K562 (cell line): ENCODE measurements around the gene CDH18. TPM values are rescaled to one million over a fixed set of nuclear protein-coding genes. Genes with fewer than 3 reads are reported as not detected.

Experiments
- ATAC-seq: fragments of 200-7000 bp; cut with Tn5 transposase; 3 replicates; pipeline ENCODE4 v1.9.1; 2020; ENCODE audit warnings: moderate library complexity
- BruUV-seq: library from RNA; stranded (reverse); fragments of 400-500 nt; replicated peaks from 2 replicates; lab custom pipeline; 2021; lab: Mats Ljungman, UMichigan
- CTCF ChIA-PET: fragments of 300-600 bp; formaldehyde crosslinking; extraction: SDS; loops from one replicate; lab custom pipeline; 2021; ENCODE audit warnings: low intra/inter-chr PET ratio; lab: Yijun Ruan, JAX
- POLR2A ChIA-PET: fragments of 300-600, 350-650 bp; sonication (Branson Sonifier 250); formaldehyde crosslinking; extraction: SDS; loops from one replicate; lab custom pipeline; 2021; ENCODE audit warnings: antibody characterized with exemption, inconsistent platforms; lab: Yijun Ruan, JAX
- DNase-seq, 4 experiments: peaks; one replicate each; pipeline versions ENCODE4 v3.0.0 to v3.0.0-alpha.2; 2011 to 2018; ENCODE audit warnings: low spot score in 3 of 4, mixed read lengths in 3 of 4; ENCODE audit errors: extremely low read depth in 1 of 4
- FAIRE-seq: peaks from 2 replicates; lab custom pipeline; 2011; peaks lifted over from hg19 to GRCh38; lab: Jason Lieb, UNC
- H2AFZ ChIP-seq: 2 replicates; pipeline ENCODE4 v1.6.0; 2011; ENCODE audit warnings: low read depth, low read length, control low read depth, inconsistent platforms
- H3K27ac ChIP-seq: fragments of 200-600 bp; 3 replicates; pipeline ENCODE4 v1.8.0; 2011; ENCODE audit warnings: low read depth, mild to moderate bottlenecking, control low read depth, inconsistent platforms, low read length, moderate library complexity, mixed read lengths; ENCODE audit errors: extremely low read depth
- H3K27me3 ChIP-seq, 2 experiments: fragments of 300-600 bp in 1 of 2; 2 replicates in 1 of 2; 3 replicates in 1 of 2; pipeline versions ENCODE4 v1.6.0 to v1.8.0; 2011; ENCODE audit warnings: inconsistent platforms in 2 of 2, low read length in 2 of 2, mild to moderate bottlenecking in 1 of 2, mixed read lengths in 1 of 2, moderate library complexity in 1 of 2; ENCODE audit not compliant: control insufficient read depth in 2 of 2, insufficient read depth in 2 of 2
- H3K36me3 ChIP-seq: fragments of 300-600 bp; 3 replicates; pipeline ENCODE4 v1.8.0; 2011; ENCODE audit warnings: mild to moderate bottlenecking, low read length, inconsistent platforms; ENCODE audit not compliant: control insufficient read depth, insufficient read depth
- H3K4me1 ChIP-seq, 2 experiments: fragments of 200-600 bp in 1 of 2; replicated peaks in 1 of 2; 2 replicates in 1 of 2; 3 replicates in 1 of 2; pipeline versions ENCODE4 v1.5.1 to v1.8.0; 2011; ENCODE audit warnings: inconsistent platforms in 2 of 2, low read length in 2 of 2, mild to moderate bottlenecking in 1 of 2, mixed read lengths in 1 of 2, moderate library complexity in 1 of 2; ENCODE audit not compliant: control insufficient read depth in 2 of 2, insufficient read depth in 2 of 2
- H3K4me2 ChIP-seq: 2 replicates; pipeline ENCODE4 v1.6.1; 2011; ENCODE audit warnings: low read length, control low read depth, inconsistent platforms, mixed read lengths; ENCODE audit not compliant: insufficient read depth
- H3K4me3 ChIP-seq: fragments of 200-600 bp; sonication (generic), shearing (Covaris generic); 2 replicates; pipeline ENCODE4 v1.5.1; 2016; ENCODE audit warnings: control low read depth, inconsistent platforms
- H3K79me2 ChIP-seq: fragments of 200-600 bp; 3 replicates; pipeline ENCODE4 v1.8.0; 2011; ENCODE audit warnings: low read length, inconsistent platforms; ENCODE audit not compliant: control insufficient read depth, insufficient read depth
- H3K9ac ChIP-seq, 2 experiments: 2 replicates each; pipeline versions ENCODE4 v1.6.0 to v1.6.1; 2011; ENCODE audit warnings: low read depth in 2 of 2, low read length in 2 of 2, control low read depth in 1 of 2, inconsistent platforms in 1 of 2, mild to moderate bottlenecking in 1 of 2, mixed read lengths in 1 of 2; ENCODE audit not compliant: insufficient read depth in 1 of 2
- H3K9me1 ChIP-seq: one replicate; pipeline ENCODE4 v1.6.0; 2011; ENCODE audit warnings: inconsistent platforms, mild to moderate bottlenecking, low read length, moderate library complexity; ENCODE audit not compliant: control insufficient read depth, insufficient read depth
- H3K9me3 ChIP-seq: replicated peaks from 2 replicates; pipeline ENCODE4 v1.5.1; 2011; ENCODE audit warnings: low read depth, low read length, inconsistent platforms; ENCODE audit not compliant: control insufficient read depth, insufficient read depth
- H4K20me1 ChIP-seq: replicated peaks from 2 replicates; pipeline ENCODE4 v1.6.1; 2011; ENCODE audit warnings: low read length, inconsistent platforms, mixed read lengths; ENCODE audit not compliant: control insufficient read depth, insufficient read depth
- BCL6 ChIP-seq: fragments of 250-450 bp; sonication (Bioruptor Pico); IDR thresholded peaks from 2 replicates; pipeline ENCODE4 v1.4.0; 2020
- BRF2 ChIP-seq: IDR thresholded peaks from 3 replicates; pipeline ENCODE4 v1.6.1; 2011; ENCODE audit warnings: borderline replicate concordance, mild to moderate bottlenecking; ENCODE audit not compliant: insufficient read length, insufficient read depth
- CBFB ChIP-seq: sonication (generic); formaldehyde crosslinking; IDR thresholded peaks from 2 replicates; pipeline ENCODE4 v1.4.0; 2020; ENCODE audit warnings: mild to moderate bottlenecking, missing genetic modification reagents
- CC2D1A ChIP-seq: fragments of 450-650 bp; IDR thresholded peaks from 2 replicates; pipeline ENCODE4 v1.6.1; 2017; ENCODE audit warnings: mild to moderate bottlenecking
- CEBPB ChIP-seq: fragments of 450-650 bp; IDR thresholded peaks from 2 replicates; pipeline ENCODE4 v1.6.1; 2016; ENCODE audit warnings: missing genetic modification characterization, missing compliant biosample characterization
- NKRF ChIP-seq: fragments of 450-650 bp; IDR thresholded peaks from 2 replicates; pipeline ENCODE4 v1.6.1; 2016; ENCODE audit warnings: borderline replicate concordance
- SOX6 ChIP-seq: fragments of 450-650 bp; IDR thresholded peaks from 2 replicates; pipeline ENCODE4 v1.6.1; 2014; ENCODE audit warnings: mild to moderate bottlenecking
- STAT5A ChIP-seq: IDR thresholded peaks from 2 replicates; pipeline ENCODE4 v1.6.1; 2012; ENCODE audit warnings: low read length, inconsistent platforms, borderline replicate concordance
- TAF9B ChIP-seq: fragments of 450-650 bp; IDR thresholded peaks from 2 replicates; pipeline ENCODE4 v1.6.1; 2018; ENCODE audit warnings: mild to moderate bottlenecking; ENCODE audit not compliant: partially characterized antibody
- TCFL5 ChIP-seq: fragments of 250-450 bp; sonication (Bioruptor Pico); conservative IDR thresholded peaks from 2 replicates; pipeline ENCODE4 v1.6.1; 2021; ENCODE audit warnings: mild to moderate bottlenecking, moderate library complexity, matching md5 sums
- TFAM ChIP-seq: fragments of 250-450 bp; sonication (Bioruptor Pico); conservative IDR thresholded peaks from 2 replicates; pipeline ENCODE4 v1.5.0; 2021; ENCODE audit warnings: mild to moderate bottlenecking, moderate library complexity
- ZBED1 ChIP-seq: IDR thresholded peaks from 2 replicates; pipeline ENCODE4 v1.6.1; 2014
- ZNF449 ChIP-seq: fragments of 250-450 bp; sonication (Bioruptor Pico); IDR thresholded peaks from 2 replicates; pipeline ENCODE4 v1.8.0; 2022; ENCODE audit warnings: moderate library complexity, mild to moderate bottlenecking, inconsistent platforms
- ZNF511 ChIP-seq: sonication (generic); formaldehyde crosslinking; IDR thresholded peaks from 2 replicates; pipeline ENCODE4 v1.8.0; 2022; ENCODE audit warnings: mild to moderate bottlenecking, missing genetic modification reagents
- ZNF512 ChIP-seq: IDR thresholded peaks from 2 replicates; pipeline ENCODE4 v1.6.1; 2016; ENCODE audit warnings: missing genetic modification characterization, missing compliant biosample characterization
- ZNF785 ChIP-seq: fragments of 250-450 bp; sonication (Bioruptor Pico); IDR thresholded peaks from 2 replicates; pipeline ENCODE4 v1.4.0; 2020; ENCODE audit warnings: mild to moderate bottlenecking
- WGBS: fragments of 100-300 bp; shearing (Covaris generic); methylation state at CpG from one replicate; pipeline ENCODE4 v1.1.6; 2016; ENCODE audit warnings: low coverage, mixed read lengths; ENCODE audit not compliant: insufficient coverage; ENCODE audit errors: missing lambda C conversion rate; 5-methylcytosine and 5-hydroxymethylcytosine counted together
- in situ Hi-C: fragments of 300-500 bp; cut with MboI; formaldehyde crosslinking; loops from 4 replicates; pipeline ENCODE4 v1.15.0; 2018; ENCODE audit warnings: inconsistent platforms, mixed read lengths
- intact Hi-C: fragments of 100-400 bp; cut with micrococcal nuclease; formaldehyde crosslinking; loops from 2 replicates; pipeline ENCODE4 v1.14.2; 2022
- polyA plus RNA-seq, 8 experiments: library from polyadenylated mRNA; depleted of rRNA in 4 of 8; stranded (reverse) in 5 of 8; unstranded in 3 of 8; fragments of >200 nt; fragmentation: Nextera tagmentation in 2 of 8; fragmentation: Illumina TruSeq in 1 of 8; extraction: Ambion mirVana in 2 of 8; extraction: Trizol in 1 of 8; gene quantifications; 2 replicates each; pipeline versions ENCODE4 v1.2.1 to v1.2.3, GENCODE V29; 2011 to 2014; ENCODE audit warnings: inconsistent platforms in 1 of 8, missing spikeins in 1 of 8
- total RNA-seq, 7 experiments: library from RNA; depleted of rRNA in 6 of 7; stranded (reverse); fragments of >200 nt in 6 of 7; fragmentation: Illumina TruSeq in 2 of 7; extraction: Trizol in 2 of 7; gene quantifications; 2 replicates each; pipeline versions ENCODE4 v1.2.1 to v1.2.3, GENCODE V29; 2011 to 2021; ENCODE audit warnings: low replicate concordance in 1 of 7

The CDH18 gene
- total and polyA plus RNA-seq, 9 of the 15 experiments (the other 6 are each of a cell fraction or from before 2014, with no cell fraction given), result 0.18 to 1.4 (median 0.31) TPM

- TF ChIP-seq ZNF511 (CRISPR knock-in tag) (no peak), ZNF449 (CRISPR knock-in tag) (no peak), NKRF (no peak)
These were observed 84.4 kb downstream of the CDH18 start (continued) for GRCh38 chr5:19903611-19904010.

GRCh38 chr5:19902316-19902934 is 85.6 kb downstream of the CDH18 start:
- DNase-seq (no peak), FAIRE-seq (no peak), ATAC-seq (no peak)
- H2AFZ ChIP-seq, result no peak overlapping the region
- no peak overlapping the region for H3K9ac ChIP-seq
- in situ Hi-C loops (no loop called here), intact Hi-C loops (no loop called here)
- no peak overlapping the region for H3K27ac ChIP-seq
- WGBS, result under 1% methylated on average over 5 of the region's 5 CpGs
- H3K36me3 ChIP-seq, result no peaks in the 10 kb centered on the region
- H3K4me1 ChIP-seq, result no peaks in the 10 kb centered on the region
- BruUV-seq, result no TSS peak
- no peak overlapping the region for H3K4me3 ChIP-seq
- POLR2A ChIA-PET, result no interaction called here
- H4K20me1 ChIP-seq, result no peaks in the 10 kb centered on the region
- no peaks in the 10 kb centered on the region for H3K79me2 ChIP-seq
- no peaks in the 10 kb centered on the region for H3K9me3 ChIP-seq
- H3K9me1 ChIP-seq, result no peaks in the 10 kb centered on the region
- H3K27me3 ChIP-seq, result no peaks in the 10 kb centered on the region
- no peak overlapping the region for H3K4me2 ChIP-seq
- CTCF ChIA-PET, result no interaction called here
- TF ChIP-seq TCFL5 (no peak), STAT5A (no peak), TAF9B (no peak), ZNF785 (no peak), BRF2 (no peak), ZNF512 (no peak), TFAM (CRISPR knock-in tag) (no peak), CEBPB (tag) (no peak), BCL6 (CRISPR knock-in tag) (no peak), ZBED1 (no peak), SOX6 (no peak), CBFB (CRISPR knock-in tag) (no peak), CC2D1A (no peak)
